HepG2 (cell line): Measurements from ENCODE around the gene FAM118B. TPM values are rescaled to one million over a fixed set of nuclear protein-coding genes. Genes with fewer than 3 reads are reported as not detected.

ENCODE experiments used
- ATAC-seq: fragments of 200-7000 bp; cut with Tn5 transposase; 3 replicates; pipeline ENCODE4 v1.9.1; 2020; ENCODE audit warnings: mild to moderate bottlenecking, moderate library complexity
- BruUV-seq: library from RNA; stranded (reverse); fragments of 400-500 nt; replicated peaks from 2 replicates; lab custom pipeline; 2021; lab: Mats Ljungman, UMichigan
- CTCF ChIA-PET: fragments of 300-600 bp; formaldehyde crosslinking; extraction: SDS; loops from one replicate; lab custom pipeline; 2021; ENCODE audit warnings: low total read pairs, inconsistent platforms, low intra/inter-chr PET ratio; lab: Yijun Ruan, JAX
- POLR2A ChIA-PET: fragments of 350-600 bp; sonication (Branson Sonifier 250); formaldehyde crosslinking; loops from one replicate; lab custom pipeline; 2020; ENCODE audit warnings: antibody characterized with exemption, inconsistent platforms; lab: Yijun Ruan, JAX
- DNase-seq: peaks from one replicate; pipeline ENCODE4 v3.0.0-alpha.2; 2015; ENCODE audit warnings: low spot score
- FAIRE-seq: peaks from 3 replicates; lab custom pipeline; 2011; peaks lifted over from hg19 to GRCh38; lab: Jason Lieb, UNC
- H2AFZ ChIP-seq: one replicate; pipeline ENCODE4 v1.6.1; 2011; ENCODE audit warnings: low read length, inconsistent platforms
- H3K27ac ChIP-seq: fragments of 300-600 bp; 3 replicates; pipeline ENCODE4 v1.8.0; 2011; ENCODE audit warnings: mixed run types, mild to moderate bottlenecking, mixed read lengths, low read length, inconsistent platforms; ENCODE audit not compliant: insufficient read depth; ENCODE audit errors: extremely low read length
- H3K27me3 ChIP-seq, 2 experiments: fragments of 200-600 bp in 1 of 2; 2 replicates in 1 of 2; 3 replicates in 1 of 2; pipeline versions ENCODE4 v1.6.0 to v1.8.0; 2011; ENCODE audit warnings: low read length in 2 of 2, mild to moderate bottlenecking in 2 of 2, moderate library complexity in 2 of 2, inconsistent platforms in 1 of 2; ENCODE audit not compliant: insufficient read depth in 2 of 2, control insufficient read depth in 1 of 2
- H3K36me3 ChIP-seq, 2 experiments: fragments of 200-600 bp in 1 of 2; replicated peaks in 1 of 2; 2 replicates in 1 of 2; 3 replicates in 1 of 2; pipeline versions ENCODE4 v1.5.1 to v1.8.0; 2011; ENCODE audit warnings: low read length in 2 of 2, inconsistent platforms in 1 of 2; ENCODE audit not compliant: insufficient read depth in 2 of 2, control insufficient read depth in 1 of 2
- H3K4me1 ChIP-seq: 2 replicates; pipeline ENCODE4 v1.5.1; 2012; ENCODE audit warnings: low read length, inconsistent platforms; ENCODE audit not compliant: insufficient read depth
- H3K4me2 ChIP-seq: 2 replicates; pipeline ENCODE4 v1.6.0; 2011; ENCODE audit warnings: low read depth, low read length, inconsistent platforms
- H3K4me3 ChIP-seq, 3 experiments: fragments of 200-600 bp in 1 of 3; sonication (generic), shearing (Covaris generic) in 1 of 3; replicated peaks in 1 of 3; 2 replicates each; pipeline ENCODE4 v1.5.1; 2011 to 2016; ENCODE audit warnings: low read length in 3 of 3, inconsistent platforms in 2 of 3, low read depth in 2 of 3, mild to moderate bottlenecking in 2 of 3, control low read depth in 1 of 3, mixed read lengths in 1 of 3; ENCODE audit not compliant: insufficient read depth in 1 of 3
- H3K79me2 ChIP-seq: one replicate; pipeline ENCODE4 v1.6.1; 2011; ENCODE audit warnings: low read length, inconsistent platforms; ENCODE audit not compliant: insufficient read depth
- H3K9ac ChIP-seq: 2 replicates; pipeline ENCODE4 v1.6.0; 2011; ENCODE audit warnings: mild to moderate bottlenecking, low read depth, low read length, inconsistent platforms; ENCODE audit not compliant: insufficient read depth
- H3K9me3 ChIP-seq: 2 replicates; pipeline ENCODE4 v1.5.1; 2012; ENCODE audit warnings: mild to moderate bottlenecking, low read length
- H4K20me1 ChIP-seq: 2 replicates; pipeline ENCODE4 v1.6.0; 2011; ENCODE audit warnings: inconsistent platforms, mild to moderate bottlenecking, low read length, moderate library complexity; ENCODE audit not compliant: insufficient read depth
- AGO2 ChIP-seq: fragments of 200-400 bp; formaldehyde crosslinking; optimal IDR thresholded peaks from 2 replicates; pipeline ENCODE3; 2017; ENCODE audit warnings: mild to moderate bottlenecking, low read depth, low read length, moderate library complexity
- CC2D1A ChIP-seq: sonication (generic); formaldehyde crosslinking; IDR thresholded peaks from 2 replicates; pipeline ENCODE4 v1.8.1; 2023; ENCODE audit warnings: mild to moderate bottlenecking, missing genetic modification reagents
- CENPBD1 ChIP-seq: sonication (generic); formaldehyde crosslinking; IDR thresholded peaks from 2 replicates; pipeline ENCODE4 v1.8.0; 2022; ENCODE audit warnings: missing genetic modification reagents, low read depth, mild to moderate bottlenecking, borderline replicate concordance
- ERF ChIP-seq: IDR thresholded peaks from 2 replicates; pipeline ENCODE4 v1.6.1; 2018; ENCODE audit warnings: missing biosample characterization, missing genetic modification reagents
- ETV6 ChIP-seq: sonication (generic); formaldehyde crosslinking; conservative IDR thresholded peaks from 2 replicates; pipeline ENCODE4 v1.4.0; 2020; ENCODE audit warnings: missing genetic modification reagents
- FOXM1 ChIP-seq: sonication (generic); formaldehyde crosslinking; IDR thresholded peaks from 2 replicates; pipeline ENCODE4 v1.5.0; 2020; ENCODE audit warnings: missing genetic modification reagents
- GMEB1 ChIP-seq: sonication (generic); formaldehyde crosslinking; IDR thresholded peaks from 2 replicates; pipeline ENCODE4 v1.5.1; 2020; ENCODE audit warnings: missing genetic modification reagents, mild to moderate bottlenecking, borderline replicate concordance
- IKZF4 ChIP-seq: sonication (generic); formaldehyde crosslinking; IDR thresholded peaks from 2 replicates; pipeline ENCODE4 v1.5.1; 2020; ENCODE audit warnings: borderline replicate concordance, mild to moderate bottlenecking, low read depth, missing genetic modification reagents; ENCODE audit errors: not compliant biosample characterization
- KDM6A ChIP-seq: IDR thresholded peaks from 2 replicates; pipeline ENCODE4 v1.6.1; 2016; ENCODE audit warnings: low read depth
- MLLT10 ChIP-seq: sonication (generic); formaldehyde crosslinking; IDR thresholded peaks from 2 replicates; pipeline ENCODE4 v1.4.0; 2020; ENCODE audit warnings: missing genetic modification reagents
- NCOA2 ChIP-seq: sonication (generic); formaldehyde crosslinking; IDR thresholded peaks from 2 replicates; pipeline ENCODE4 v1.8.0; 2022; ENCODE audit warnings: inconsistent platforms
- SNAPC2 ChIP-seq: sonication (generic); formaldehyde crosslinking; IDR thresholded peaks from 2 replicates; pipeline ENCODE4 v1.8.1; 2022; ENCODE audit warnings: mild to moderate bottlenecking, missing genetic modification reagents
- TOPORS ChIP-seq: sonication (generic); formaldehyde crosslinking; IDR thresholded peaks from 2 replicates; pipeline ENCODE4 v1.8.0; 2023; ENCODE audit warnings: mild to moderate bottlenecking, missing genetic modification reagents
- ZNF12 ChIP-seq: sonication (generic); formaldehyde crosslinking; IDR thresholded peaks from 2 replicates; pipeline ENCODE4 v1.5.0; 2020; ENCODE audit warnings: missing genetic modification reagents
- ZNF138 ChIP-seq: sonication (generic); formaldehyde crosslinking; IDR thresholded peaks from 2 replicates; pipeline ENCODE4 v1.5.0; 2020; ENCODE audit warnings: mild to moderate bottlenecking, low read depth, missing genetic modification reagents
- ZNF142 ChIP-seq: sonication (generic); formaldehyde crosslinking; IDR thresholded peaks from 2 replicates; pipeline ENCODE4 v1.4.0; 2020; ENCODE audit warnings: missing genetic modification reagents
- ZNF33A ChIP-seq: sonication (generic); formaldehyde crosslinking; IDR thresholded peaks from 2 replicates; pipeline ENCODE4 v1.5.1; 2020; ENCODE audit warnings: missing genetic modification reagents, mild to moderate bottlenecking, moderate library complexity, borderline replicate concordance
- ZNF570 ChIP-seq: sonication (generic); formaldehyde crosslinking; IDR thresholded peaks from 2 replicates; pipeline ENCODE4 v1.4.0; 2020; ENCODE audit warnings: mild to moderate bottlenecking, missing genetic modification reagents, borderline replicate concordance
- WGBS: methylation state at CpG from one replicate; pipeline ENCODE4 v1.1.6; 2017; ENCODE audit warnings: low lambda C conversion rate; 5-methylcytosine and 5-hydroxymethylcytosine counted together
- in situ Hi-C: cut with HindIII; loops from 2 replicates; pipeline ENCODE4 v1.10.0; 2017; ENCODE audit warnings: low pct_unique_long_range_greater_than_20kb; ENCODE audit not compliant: extremely low pct_ligation_motif_present
- intact Hi-C: fragments of 100-400 bp; cut with micrococcal nuclease; formaldehyde crosslinking; loops from one replicate; pipeline ENCODE4 v1.10.0; 2022; ENCODE audit not compliant: unreplicated experiment
- polyA plus RNA-seq, 8 experiments: library from polyadenylated mRNA; depleted of rRNA in 3 of 8; stranded (reverse) in 7 of 8; unstranded in 1 of 8; fragments of >200 nt; fragmentation: Illumina TruSeq in 4 of 8; extraction: Trizol in 4 of 8; gene quantifications; 2 replicates each; pipeline versions ENCODE4 v1.2.1 to v1.2.3, GENCODE V29; 2011 to 2016; ENCODE audit warnings: low read depth in 4 of 8, missing spikeins in 1 of 8, mixed read lengths in 1 of 8; ENCODE audit not compliant: insufficient read depth in 1 of 8
- total RNA-seq, 5 experiments: library from RNA; depleted of rRNA; stranded (reverse); fragments of >200 nt; fragmentation: Illumina TruSeq; extraction: Trizol; gene quantifications; 2 replicates each; pipeline ENCODE4 v1.2.3, GENCODE V29; 2016; ENCODE audit warnings: low read depth in 1 of 5

FAM118B gene
- total and polyA plus RNA-seq, 2 of the 13 experiments (the other 11 are each of a cell fraction or from before 2014, with no cell fraction given) = 10.2 to 25.7 TPM

GRCh38 chr11:126282361-126282735 lies 70.8 kb downstream of the FAM118B start:
- TSS peak; percentile 75 for BruUV-seq
- TF ChIP-seq GMEB1 (CRISPR knock-in tag) (0 out of 2 replicates have a peak, but pooled peaks have one; percentile 9), CENPBD1 (CRISPR knock-in tag) (no peak), ZNF142 (CRISPR knock-in tag) (no peak), ZNF570 (CRISPR knock-in tag) (no peak), ETV6 (no peak), ZNF138 (no peak), ZNF12 (CRISPR knock-in tag) (no peak), ERF (CRISPR knock-in tag) (no peak), KDM6A (CRISPR knock-in tag) (0 out of 2 replicates have a peak, but pooled peaks have one; percentile 7), ZNF33A (CRISPR knock-in tag) (no peak), CC2D1A (no peak), AGO2 (no peak), MLLT10 (no peak), NCOA2 (no peak), SNAPC2 (CRISPR knock-in tag) (no peak), IKZF4 (no peak), FOXM1 (CRISPR knock-in tag) (no peak), TOPORS (0 out of 2 replicates have a peak, but pooled peaks have one; percentile 8)

More at GRCh38 chr11:126282361-126282735, 70.8 kb downstream of the FAM118B start:
- WGBS = 5% methylated on average over 7 of the region's 15 CpGs
- Histone ChIP-seq H3K79me2 (peaks cover 10% of the 10 kb centered on the region), H3K36me3 (peaks cover 2 to 4% of the 10 kb centered on the region in 2 experiments; a peak in 1 of 5 replicates), H4K20me1 (no peaks in the 10 kb centered on the region), H2AFZ (no peak overlapping the region), H3K4me2 (peak overlapping the region; percentile 96), H3K4me3 (peak overlapping the region; percentile 87 to 96 (median 95)), H3K27ac (peak overlapping the region; percentile 85), H3K27me3 (no peaks in the 10 kb centered on the region), H3K4me1 (peaks cover 44% of the 10 kb centered on the region), H3K9me3 (no peaks in the 10 kb centered on the region), H3K9ac (peak overlapping the region; percentile 90)
- CTCF ChIA-PET = no interaction called here
- POLR2A ChIA-PET = interaction anchor here (1.2 to 1.7 kb wide), 3 partner anchors 11 to 22 kb away, joined by 3 to 19 read pairs (median 9); partner anchors contain the start of genes DCPS, FOXRED1 and SRPRA
- FAIRE-seq (no peak), ATAC-seq (peak; percentile 76), DNase-seq (peak; percentile 18)
- intact Hi-C loops = loop anchor here (2.0 kb wide), 1 partner anchor 14 kb away; the partner anchor contains the start of genes FOXRED1 and SRPRA
- in situ Hi-C loops = no loop called here
